Lower lobe of right lung (tissue), 2 donors: ENCODE measurements around the gene MASP1. TPM values are rescaled to one million over a fixed set of nuclear protein-coding genes. Genes with fewer than 3 reads are reported as not detected.

Experiments
- ATAC-seq, 2 donors: fragments of 200-7000 bp; cut with Tn5 transposase; one replicate each; pipeline ENCODE4 v1.9.1; 2020 to 2022; ENCODE audit warnings: mild to moderate bottlenecking in 2 of 2, moderate library complexity in 2 of 2
- DNase-seq: peaks from one replicate; pipeline ENCODE4 v3.0.0-alpha.2; 2020
- H3K27ac ChIP-seq: fragments of 200-600 bp; one replicate; pipeline ENCODE4 v1.8.0; 2022
- H3K27me3 ChIP-seq: fragments of 200-600 bp; one replicate; pipeline ENCODE4 v1.8.0; 2022; ENCODE audit warnings: low read depth
- H3K36me3 ChIP-seq: fragments of 200-600 bp; one replicate; pipeline ENCODE4 v1.8.0; 2022; ENCODE audit warnings: mild to moderate bottlenecking
- H3K4me1 ChIP-seq: fragments of 200-600 bp; one replicate; pipeline ENCODE4 v1.8.0; 2022
- H3K4me3 ChIP-seq: fragments of 200-600 bp; one replicate; pipeline ENCODE4 v1.8.0; 2022; ENCODE audit warnings: mild to moderate bottlenecking
- H3K9me3 ChIP-seq: fragments of 200-600 bp; one replicate; pipeline ENCODE4 v1.8.0; 2022
- intact Hi-C: fragments of 100-400 bp; cut with DNase I; formaldehyde crosslinking; loops from one replicate; pipeline ENCODE4 v1.11.0; 2022
- total RNA-seq: library from RNA; stranded (reverse); fragmentation: NEBNext Ultra II Directional; extraction: Animal tissue kit (Norgen Biotek cat#: 25700); gene quantifications from one replicate; pipeline ENCODE4 v1.2.1, GENCODE V29; 2021
- TF ChIP-seq, protein P1 (sequence below): fragments of 200-600 bp; IDR thresholded peaks from one replicate; pipeline ENCODE4 v1.8.0; 2022; ENCODE audit warnings: antibody characterized with exemption, mild to moderate bottlenecking
- donor health status: DM: no; HTN: yes; CAD: no; lungs with severe emphysema.

Gene MASP1
- total RNA-seq, 1 donor from 2014 or later = 4.3 TPM

DNA sequence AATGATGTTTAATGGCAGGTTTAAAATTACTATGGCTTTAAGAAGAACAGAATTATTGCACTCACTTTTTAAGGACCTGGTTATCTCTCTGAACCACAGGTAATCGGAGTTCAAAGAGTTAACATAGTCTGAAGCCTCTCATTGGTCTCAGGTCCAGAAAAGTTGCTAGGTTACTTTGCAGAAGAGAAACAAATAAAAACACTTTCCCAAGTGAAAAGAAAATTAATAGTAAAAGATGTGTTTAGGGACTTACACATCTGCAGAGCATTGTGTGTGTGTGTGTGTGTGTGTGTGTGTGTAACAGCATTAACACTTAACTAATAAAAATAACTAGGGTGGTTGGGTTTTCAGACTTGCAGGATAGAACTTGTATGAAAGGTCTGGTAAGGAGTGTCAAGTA, 1.0 kb downstream of the MASP1 start:
- intact Hi-C loops = no loop called here
- H3K27ac ChIP-seq = no peak overlapping the region
- no peak overlapping the region for H3K4me3 ChIP-seq
- no peaks in the 10 kb centered on the region for H3K9me3 ChIP-seq
- peaks cover 32% of the 10 kb centered on the region for H3K4me1 ChIP-seq
- H3K27me3 ChIP-seq = no peaks in the 10 kb centered on the region
- DNase-seq = no peak
- ATAC-seq = no peak
- TF ChIP-seq, protein P1, sequence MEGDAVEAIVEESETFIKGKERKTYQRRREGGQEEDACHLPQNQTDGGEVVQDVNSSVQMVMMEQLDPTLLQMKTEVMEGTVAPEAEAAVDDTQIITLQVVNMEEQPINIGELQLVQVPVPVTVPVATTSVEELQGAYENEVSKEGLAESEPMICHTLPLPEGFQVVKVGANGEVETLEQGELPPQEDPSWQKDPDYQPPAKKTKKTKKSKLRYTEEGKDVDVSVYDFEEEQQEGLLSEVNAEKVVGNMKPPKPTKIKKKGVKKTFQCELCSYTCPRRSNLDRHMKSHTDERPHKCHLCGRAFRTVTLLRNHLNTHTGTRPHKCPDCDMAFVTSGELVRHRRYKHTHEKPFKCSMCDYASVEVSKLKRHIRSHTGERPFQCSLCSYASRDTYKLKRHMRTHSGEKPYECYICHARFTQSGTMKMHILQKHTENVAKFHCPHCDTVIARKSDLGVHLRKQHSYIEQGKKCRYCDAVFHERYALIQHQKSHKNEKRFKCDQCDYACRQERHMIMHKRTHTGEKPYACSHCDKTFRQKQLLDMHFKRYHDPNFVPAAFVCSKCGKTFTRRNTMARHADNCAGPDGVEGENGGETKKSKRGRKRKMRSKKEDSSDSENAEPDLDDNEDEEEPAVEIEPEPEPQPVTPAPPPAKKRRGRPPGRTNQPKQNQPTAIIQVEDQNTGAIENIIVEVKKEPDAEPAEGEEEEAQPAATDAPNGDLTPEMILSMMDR = no peak
- no peaks in the 10 kb centered on the region for H3K36me3 ChIP-seq

GRCh38 chr3:187288855-187289605, 2.5 kb downstream of the MASP1 start:
- DNase-seq (no peak), ATAC-seq (no peak)
- TF ChIP-seq, protein P1 = no peak
- Histone ChIP-seq H3K4me1 (peaks cover 28% of the 10 kb centered on the region), H3K4me3 (peak overlapping the region; percentile 14), H3K27me3 (no peaks in the 10 kb centered on the region), H3K36me3 (no peaks in the 10 kb centered on the region), H3K9me3 (no peaks in the 10 kb centered on the region), H3K27ac (peak overlapping the region; percentile 32)
- intact Hi-C loops = no loop called here

DNA sequence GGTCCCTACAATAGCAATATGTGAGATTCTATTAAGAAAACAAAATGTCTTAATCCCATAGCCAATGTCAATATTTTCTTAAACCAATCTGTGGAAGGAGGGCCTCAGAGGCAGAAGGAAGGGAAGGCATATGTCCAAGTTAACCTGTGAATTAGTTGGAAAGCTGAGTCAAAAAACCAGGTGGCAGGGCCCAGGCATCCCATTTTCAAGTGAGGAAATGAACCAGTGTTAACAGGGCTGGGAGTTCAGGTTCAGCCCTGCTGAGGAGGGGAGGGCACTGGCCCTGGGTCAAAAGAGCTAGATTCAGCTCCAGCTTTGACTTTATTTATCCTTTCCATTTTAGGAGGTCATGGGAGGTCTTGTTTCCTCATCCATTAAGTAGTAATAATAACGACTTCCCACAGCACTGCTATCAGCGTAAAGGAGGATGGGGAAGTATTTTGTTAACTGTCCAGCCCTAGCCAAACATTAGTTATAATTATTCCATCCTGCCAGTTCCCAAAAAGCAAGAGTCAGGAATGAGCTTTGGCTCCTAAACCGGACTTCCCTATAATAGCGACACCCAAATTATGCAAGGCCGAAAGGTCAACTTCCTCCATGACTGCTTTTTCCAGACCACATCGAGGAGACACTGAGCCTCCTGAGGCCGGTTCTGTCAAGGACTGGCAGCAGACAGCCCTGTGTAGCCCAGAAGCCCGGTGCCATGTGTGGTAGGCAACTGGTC, 3.2 kb downstream of the MASP1 start:
- TF ChIP-seq, protein P1 = no peak
- H3K4me1 ChIP-seq = peaks cover 21% of the 10 kb centered on the region
- intact Hi-C loops = no loop called here
- H3K27me3 ChIP-seq = no peaks in the 10 kb centered on the region
- no peaks in the 10 kb centered on the region for H3K9me3 ChIP-seq
- ATAC-seq = peak; percentile 50 to 57
- H3K36me3 ChIP-seq = no peaks in the 10 kb centered on the region
- H3K4me3 ChIP-seq = no peak overlapping the region
- peak overlapping the region; percentile 32 for H3K27ac ChIP-seq
- DNase-seq = no peak

- TF ChIP-seq, protein P1 = no peak
- ATAC-seq = no peak
- H3K9me3 ChIP-seq = no peaks in the 10 kb centered on the region
- H3K27me3 ChIP-seq = no peaks in the 10 kb centered on the region
- H3K4me3 ChIP-seq = no peak overlapping the region
- no peak for DNase-seq
- intact Hi-C loops = no loop called here
- no peak overlapping the region for H3K27ac ChIP-seq
- no peaks in the 10 kb centered on the region for H3K36me3 ChIP-seq
- peaks cover 21% of the 10 kb centered on the region for H3K4me1 ChIP-seq
Measured at GRCh38 chr3:187287256-187287655, 4.3 kb downstream of the MASP1 start.

DNA sequence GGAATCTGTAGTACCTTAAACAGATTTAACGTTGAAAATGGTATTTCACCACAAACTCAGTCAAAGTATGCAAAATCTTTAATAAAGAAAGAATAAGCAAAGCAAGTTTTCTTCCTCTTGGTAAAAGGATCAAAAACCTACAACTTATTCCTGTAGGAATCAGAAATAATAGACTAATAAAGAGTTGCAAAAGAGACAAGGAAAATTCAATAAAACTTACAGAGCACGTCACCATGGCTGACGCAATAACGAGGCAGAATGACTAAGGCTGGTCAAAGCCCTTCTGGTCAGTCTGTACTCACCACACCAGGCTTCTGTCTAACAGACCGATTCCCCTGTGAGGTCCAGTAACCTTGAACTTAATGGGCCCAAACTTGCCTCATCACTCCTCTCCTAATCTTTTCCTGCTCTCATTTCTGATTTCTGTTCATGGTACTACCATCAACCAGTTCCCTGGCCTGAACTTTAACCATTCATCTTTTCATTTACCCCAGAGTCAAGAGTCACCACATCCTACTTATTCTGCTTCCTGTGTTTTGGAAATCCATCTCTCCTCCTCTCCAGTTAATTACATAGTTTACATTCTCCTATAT, 5.0 kb downstream of the MASP1 start:
- no peak overlapping the region for H3K4me3 ChIP-seq
- H3K36me3 ChIP-seq = no peaks in the 10 kb centered on the region
- H3K27me3 ChIP-seq = no peaks in the 10 kb centered on the region
- intact Hi-C loops = no loop called here
- TF ChIP-seq, protein P1 = no peak
- ATAC-seq = no peak
- H3K9me3 ChIP-seq = no peaks in the 10 kb centered on the region
- peaks cover 20% of the 10 kb centered on the region for H3K4me1 ChIP-seq
- no peak overlapping the region for H3K27ac ChIP-seq
- no peak for DNase-seq
